ENCODE results near the gene CEP295NL. TPM values are rescaled to one million over a fixed set of nuclear protein-coding genes. Genes with fewer than 3 reads are reported as not detected.

Gene CEP295NL
- total RNA-seq, 1 donor from 2014 or later = 7.3 TPM

DNA sequence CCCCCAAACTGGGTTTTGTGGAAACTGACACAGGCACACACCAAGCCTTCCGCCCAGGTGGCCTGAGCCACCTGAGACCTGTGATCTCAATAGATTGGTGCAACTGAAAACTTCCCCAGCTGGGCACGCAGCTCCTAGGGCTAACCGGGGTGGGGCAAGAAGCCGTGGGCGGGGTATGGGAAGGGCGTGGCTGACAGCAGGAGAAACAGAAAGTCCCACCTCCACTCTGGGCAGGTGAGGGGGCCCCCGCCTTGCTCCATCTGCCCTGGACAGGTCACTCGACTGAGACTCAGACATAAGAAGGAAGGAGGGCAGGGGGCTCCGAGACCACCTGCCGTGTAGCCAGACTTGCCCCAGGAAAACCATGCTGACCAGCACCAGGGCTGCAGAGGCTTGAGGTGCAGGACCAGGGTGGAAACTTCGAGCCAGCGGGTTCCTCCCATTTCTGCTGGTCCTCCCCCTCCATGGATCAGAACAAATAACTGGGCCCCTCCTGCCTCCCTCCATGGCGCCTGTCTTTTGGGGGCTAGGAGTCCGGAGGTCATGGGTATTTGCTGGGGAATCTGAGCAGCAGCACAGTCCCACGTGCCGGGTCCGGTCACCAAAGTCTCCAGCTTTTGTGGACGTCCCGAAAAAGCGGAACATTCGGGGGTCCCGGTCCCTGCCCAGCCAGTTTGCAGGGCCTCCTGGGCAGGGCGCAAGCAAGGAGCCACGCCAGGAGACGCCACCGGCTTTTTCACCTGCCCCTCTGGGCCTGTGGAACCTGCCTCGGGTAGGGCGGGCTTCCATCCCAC lies 20.9 kb upstream of the CEP295NL start:
- H3K4me1 Mint-ChIP-seq (ENCODE audit: unreplicated experiment) = peaks cover 64% of the 10 kb centered on the region
- peak overlapping the region; percentile 85 for H3K4me3 Mint-ChIP-seq (ENCODE audit: unreplicated experiment)
- peak overlapping the region; percentile 52 for H3K27ac Mint-ChIP-seq (ENCODE audit: unreplicated experiment)
- H3K27me3 Mint-ChIP-seq (ENCODE audit: unreplicated experiment) = no peaks in the 10 kb centered on the region
- TF ChIP-seq, protein P1, sequence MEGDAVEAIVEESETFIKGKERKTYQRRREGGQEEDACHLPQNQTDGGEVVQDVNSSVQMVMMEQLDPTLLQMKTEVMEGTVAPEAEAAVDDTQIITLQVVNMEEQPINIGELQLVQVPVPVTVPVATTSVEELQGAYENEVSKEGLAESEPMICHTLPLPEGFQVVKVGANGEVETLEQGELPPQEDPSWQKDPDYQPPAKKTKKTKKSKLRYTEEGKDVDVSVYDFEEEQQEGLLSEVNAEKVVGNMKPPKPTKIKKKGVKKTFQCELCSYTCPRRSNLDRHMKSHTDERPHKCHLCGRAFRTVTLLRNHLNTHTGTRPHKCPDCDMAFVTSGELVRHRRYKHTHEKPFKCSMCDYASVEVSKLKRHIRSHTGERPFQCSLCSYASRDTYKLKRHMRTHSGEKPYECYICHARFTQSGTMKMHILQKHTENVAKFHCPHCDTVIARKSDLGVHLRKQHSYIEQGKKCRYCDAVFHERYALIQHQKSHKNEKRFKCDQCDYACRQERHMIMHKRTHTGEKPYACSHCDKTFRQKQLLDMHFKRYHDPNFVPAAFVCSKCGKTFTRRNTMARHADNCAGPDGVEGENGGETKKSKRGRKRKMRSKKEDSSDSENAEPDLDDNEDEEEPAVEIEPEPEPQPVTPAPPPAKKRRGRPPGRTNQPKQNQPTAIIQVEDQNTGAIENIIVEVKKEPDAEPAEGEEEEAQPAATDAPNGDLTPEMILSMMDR (IDR thresholded peaks at IDR 0.05) = no peak
- peaks cover 2% of the 10 kb centered on the region for H3K36me3 Mint-ChIP-seq (ENCODE audit: unreplicated experiment)
- DNase-seq (ENCODE audit: extremely low spot score, unreplicated experiment) = no peak
- no peaks in the 10 kb centered on the region for H3K9me3 Mint-ChIP-seq (ENCODE audit: unreplicated experiment)

DNA sequence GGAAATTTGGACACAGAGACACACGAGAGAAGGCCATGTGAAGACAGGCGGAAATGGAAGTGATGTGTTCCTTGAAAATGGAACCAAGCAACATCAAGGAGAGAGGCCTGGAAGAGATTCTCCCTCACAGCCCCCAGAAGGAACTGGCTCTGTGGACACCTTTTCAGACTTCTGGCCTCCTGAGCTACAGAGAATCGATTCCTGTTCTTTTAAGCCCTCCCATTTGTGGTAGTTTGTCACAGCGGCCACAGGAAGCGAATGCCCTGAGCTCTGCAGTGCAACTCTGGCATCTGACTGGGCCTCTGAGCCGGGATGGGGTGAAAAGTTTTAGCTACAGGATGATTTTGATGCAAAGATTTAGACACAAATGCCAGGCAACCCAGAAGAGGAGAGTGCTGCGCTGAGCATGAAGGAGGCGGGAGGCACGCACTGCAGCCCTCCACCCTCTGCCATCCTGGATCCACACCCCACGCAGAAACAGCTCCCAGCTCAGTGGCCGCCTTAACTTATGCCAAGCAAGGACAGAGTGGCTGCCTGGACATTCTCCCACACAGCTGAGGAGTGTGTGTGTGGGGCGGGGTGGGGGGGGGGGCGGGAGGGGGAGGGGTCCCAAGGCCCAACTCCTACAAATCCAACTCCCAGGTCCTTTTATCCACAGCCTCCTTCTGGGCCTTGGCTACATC lies 20.0 kb upstream of the CEP295NL start:
- H3K36me3 Mint-ChIP-seq (ENCODE audit: unreplicated experiment) = peaks cover 2% of the 10 kb centered on the region
- TF ChIP-seq, protein P1 (IDR thresholded peaks at IDR 0.05) = no peak
- peaks cover 71% of the 10 kb centered on the region for H3K4me1 Mint-ChIP-seq (ENCODE audit: unreplicated experiment)
- no peaks in the 10 kb centered on the region for H3K27me3 Mint-ChIP-seq (ENCODE audit: unreplicated experiment)
- H3K27ac Mint-ChIP-seq (ENCODE audit: unreplicated experiment) = peak overlapping the region; percentile 70
- H3K9me3 Mint-ChIP-seq (ENCODE audit: unreplicated experiment) = no peaks in the 10 kb centered on the region
- H3K4me3 Mint-ChIP-seq (ENCODE audit: unreplicated experiment) = peak overlapping the region; percentile 85
- no peak for DNase-seq (ENCODE audit: extremely low spot score, unreplicated experiment)

DNA sequence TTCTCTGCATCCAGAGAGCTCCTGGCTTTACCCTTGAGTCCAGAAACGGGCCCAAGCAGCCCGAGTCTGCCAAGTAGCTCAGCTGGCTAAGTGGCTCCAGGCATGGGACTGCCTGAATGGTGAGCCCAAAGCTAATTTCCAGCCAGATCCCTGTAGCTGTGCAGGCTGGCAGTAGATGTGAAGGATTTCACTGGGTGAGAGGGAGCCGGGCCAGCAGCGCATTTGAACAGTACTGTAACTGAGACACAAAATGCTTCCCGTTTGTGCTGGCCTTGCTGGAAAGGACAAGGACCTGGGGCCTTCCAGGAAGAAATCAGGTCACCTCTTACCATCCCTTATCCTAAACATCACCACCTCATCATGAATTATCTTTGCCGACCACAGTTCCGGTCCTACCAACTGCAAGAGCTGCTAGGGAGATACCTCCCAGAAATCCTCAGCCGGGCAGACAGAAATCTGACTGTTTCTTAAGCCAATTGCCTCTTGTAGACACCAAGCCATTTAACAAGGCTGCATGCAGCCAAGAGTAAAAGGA lies 18.5 kb upstream of the CEP295NL start:
- Mint-ChIP-seq H3K27ac (ENCODE audit: unreplicated experiment) (peak overlapping the region; percentile 52), H3K4me3 (ENCODE audit: unreplicated experiment) (peak overlapping the region; percentile 76)

DNA sequence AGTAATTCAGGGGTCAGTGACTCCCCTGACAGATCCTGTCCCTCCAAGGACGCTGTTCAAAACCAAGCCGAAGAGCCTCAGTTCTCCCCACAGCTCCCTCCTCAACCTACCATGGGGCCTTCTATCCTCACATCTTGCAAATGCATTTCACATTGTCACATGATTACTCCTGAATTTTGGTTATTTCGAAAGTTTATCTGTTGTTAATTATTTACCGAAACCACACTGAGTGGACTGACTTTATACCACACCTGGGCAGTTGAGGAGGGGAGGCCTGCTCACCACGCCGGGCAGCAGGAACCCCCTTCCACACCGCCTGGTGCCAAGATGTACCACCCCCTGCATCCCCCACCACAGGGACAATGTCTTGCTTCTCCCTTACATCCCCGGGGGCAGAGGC lies 17.5 kb upstream of the CEP295NL start:
- TF ChIP-seq, protein P1 (IDR thresholded peaks at IDR 0.05) = no peak
- peak overlapping the region; percentile 16 for H3K27ac Mint-ChIP-seq (ENCODE audit: unreplicated experiment)
- H3K9me3 Mint-ChIP-seq (ENCODE audit: unreplicated experiment) = no peaks in the 10 kb centered on the region
- peak overlapping the region; percentile 34 for H3K4me3 Mint-ChIP-seq (ENCODE audit: unreplicated experiment)
- DNase-seq (ENCODE audit: extremely low spot score, unreplicated experiment) = no peak
- peaks cover 79% of the 10 kb centered on the region for H3K4me1 Mint-ChIP-seq (ENCODE audit: unreplicated experiment)
- H3K27me3 Mint-ChIP-seq (ENCODE audit: unreplicated experiment) = no peaks in the 10 kb centered on the region
- peaks cover 8% of the 10 kb centered on the region for H3K36me3 Mint-ChIP-seq (ENCODE audit: unreplicated experiment)

More for the DNA sequence above, 18.5 kb upstream of the CEP295NL start:
- DNase-seq (ENCODE audit: extremely low spot score, unreplicated experiment) = no peak
- Mint-ChIP-seq H3K27me3 (ENCODE audit: unreplicated experiment) (no peaks in the 10 kb centered on the region), H3K36me3 (ENCODE audit: unreplicated experiment) (peaks cover 6% of the 10 kb centered on the region), H3K9me3 (ENCODE audit: unreplicated experiment) (no peaks in the 10 kb centered on the region), H3K4me1 (ENCODE audit: unreplicated experiment) (peaks cover 77% of the 10 kb centered on the region)
- TF ChIP-seq, protein P1 (IDR thresholded peaks at IDR 0.05) = no peak

Data from osteocyte (in vitro differentiated cells).